SKM-1 treated with dmso at 0.1 percent for 144 hours (cell line): ENCODE results near the gene SCG2.

ENCODE experiments used
- DNase-seq: peaks from one replicate; lab custom pipeline; 2025; ENCODE audit not compliant: unreplicated experiment; lab: John Stamatoyannopoulos, UW

The SCG2 gene, protein sequence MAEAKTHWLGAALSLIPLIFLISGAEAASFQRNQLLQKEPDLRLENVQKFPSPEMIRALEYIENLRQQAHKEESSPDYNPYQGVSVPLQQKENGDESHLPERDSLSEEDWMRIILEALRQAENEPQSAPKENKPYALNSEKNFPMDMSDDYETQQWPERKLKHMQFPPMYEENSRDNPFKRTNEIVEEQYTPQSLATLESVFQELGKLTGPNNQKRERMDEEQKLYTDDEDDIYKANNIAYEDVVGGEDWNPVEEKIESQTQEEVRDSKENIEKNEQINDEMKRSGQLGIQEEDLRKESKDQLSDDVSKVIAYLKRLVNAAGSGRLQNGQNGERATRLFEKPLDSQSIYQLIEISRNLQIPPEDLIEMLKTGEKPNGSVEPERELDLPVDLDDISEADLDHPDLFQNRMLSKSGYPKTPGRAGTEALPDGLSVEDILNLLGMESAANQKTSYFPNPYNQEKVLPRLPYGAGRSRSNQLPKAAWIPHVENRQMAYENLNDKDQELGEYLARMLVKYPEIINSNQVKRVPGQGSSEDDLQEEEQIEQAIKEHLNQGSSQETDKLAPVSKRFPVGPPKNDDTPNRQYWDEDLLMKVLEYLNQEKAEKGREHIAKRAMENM

GRCh38 chr2:223601932-223602666 is at the start of gene SCG2:
Gene SCG2 (minus strand): TSS chr2:223602361. CDS start chr2:223599282, 3,079 bp downstream.
- DNase-seq = peak; percentile 19

DNA sequence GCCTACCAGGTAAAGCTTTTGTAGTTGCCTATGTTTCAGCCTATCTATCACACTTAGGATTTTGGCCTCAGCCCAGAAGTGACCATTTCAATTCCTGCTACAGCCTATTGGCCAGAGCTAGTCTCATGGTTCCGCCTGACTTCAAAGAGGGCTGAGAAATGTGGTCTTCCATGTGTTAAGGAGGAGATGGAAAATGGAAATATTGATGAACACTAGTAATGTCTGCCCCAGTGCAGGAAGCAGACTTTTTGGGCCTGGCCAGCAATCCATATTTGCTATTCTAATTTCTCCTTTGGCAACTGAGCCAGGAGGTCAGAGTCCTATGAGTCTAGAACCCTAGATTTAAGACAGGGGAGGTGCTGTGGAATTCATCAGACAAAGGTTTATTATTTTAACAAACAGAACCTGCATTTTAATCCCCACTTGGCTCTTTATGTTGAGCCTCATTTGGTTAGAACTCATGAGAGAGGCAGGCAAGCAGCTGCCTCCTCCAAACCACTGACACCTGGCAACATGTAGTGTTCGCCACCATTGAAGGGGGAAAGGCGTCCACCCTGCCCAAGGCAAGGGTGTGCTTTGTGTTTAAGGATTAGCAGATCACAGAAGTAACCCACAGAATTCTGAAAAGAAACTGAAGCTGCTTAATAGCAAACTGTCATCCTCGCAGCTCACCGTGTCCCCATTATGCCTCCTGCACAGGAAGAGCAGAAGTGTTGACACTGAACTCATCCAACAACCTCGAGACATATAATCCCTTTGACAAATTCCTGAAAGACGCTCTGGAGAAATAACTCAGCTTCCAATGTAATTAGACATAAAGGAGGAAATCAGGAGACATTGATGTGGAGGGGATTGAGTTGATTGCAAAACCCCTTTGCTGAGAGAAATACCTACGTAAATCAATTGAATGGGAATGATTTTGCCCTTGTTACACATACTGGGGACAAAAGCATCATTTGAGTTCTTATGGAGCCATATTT is 47.7 kb upstream of the SCG2 start:
- no peak for DNase-seq

DNA sequence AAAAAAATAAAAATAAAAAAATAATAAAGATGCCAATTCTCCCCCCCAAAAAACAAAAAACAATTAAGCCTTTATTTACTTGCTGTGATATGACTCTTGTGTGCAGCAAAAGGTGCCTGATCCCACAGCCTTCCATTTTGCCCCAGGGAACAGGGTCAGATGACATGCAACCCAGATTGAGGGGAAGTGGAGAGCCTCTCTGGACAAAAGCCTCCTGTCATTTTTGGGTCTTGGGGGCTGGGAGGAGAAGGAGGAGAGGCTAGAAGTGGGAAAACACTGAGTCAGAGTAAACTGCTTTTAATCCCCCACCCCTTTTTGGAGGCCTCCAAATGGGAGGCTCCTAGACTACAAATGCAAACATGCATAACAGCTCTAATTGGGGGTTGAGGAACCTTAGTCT is 46.6 kb upstream of the SCG2 start:
- DNase-seq = no peak

DNA sequence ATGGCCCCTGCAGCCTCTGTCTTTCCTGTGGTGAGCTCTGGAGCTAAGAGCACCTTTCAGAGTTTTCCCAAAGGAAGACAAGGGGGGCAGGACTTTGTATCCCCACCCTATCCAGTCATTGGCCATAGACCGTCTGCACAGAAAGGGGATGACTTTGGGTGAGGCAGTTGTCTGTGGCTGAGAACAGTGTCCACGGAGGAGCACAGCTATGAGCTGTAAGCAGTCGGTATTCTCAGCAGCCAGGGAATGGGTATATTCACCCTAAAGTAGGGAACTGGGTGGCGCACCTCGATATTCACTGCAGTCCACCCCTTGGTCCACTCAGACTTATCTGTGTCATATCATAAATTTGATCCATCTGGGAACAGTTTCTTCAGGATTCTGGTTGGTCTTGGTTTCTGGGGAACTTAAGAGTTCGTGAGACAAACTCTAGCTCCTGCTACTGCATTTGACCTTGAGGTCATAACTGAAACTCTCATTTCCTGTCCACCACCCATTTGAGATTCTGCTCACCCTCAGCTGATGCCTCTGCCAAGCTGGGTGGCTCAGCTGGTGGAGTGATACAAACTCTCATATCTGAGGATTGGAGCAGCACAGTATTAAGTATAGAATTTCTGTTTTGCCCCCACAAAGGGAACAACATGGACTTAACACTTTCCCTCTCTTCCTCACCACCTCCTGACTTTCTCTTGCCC is 45.2 kb upstream of the SCG2 start:
- DNase-seq = no peak

- no peak for DNase-seq
Observed at GRCh38 chr2:223644136-223644535, 42.0 kb upstream of the SCG2 start.

DNA sequence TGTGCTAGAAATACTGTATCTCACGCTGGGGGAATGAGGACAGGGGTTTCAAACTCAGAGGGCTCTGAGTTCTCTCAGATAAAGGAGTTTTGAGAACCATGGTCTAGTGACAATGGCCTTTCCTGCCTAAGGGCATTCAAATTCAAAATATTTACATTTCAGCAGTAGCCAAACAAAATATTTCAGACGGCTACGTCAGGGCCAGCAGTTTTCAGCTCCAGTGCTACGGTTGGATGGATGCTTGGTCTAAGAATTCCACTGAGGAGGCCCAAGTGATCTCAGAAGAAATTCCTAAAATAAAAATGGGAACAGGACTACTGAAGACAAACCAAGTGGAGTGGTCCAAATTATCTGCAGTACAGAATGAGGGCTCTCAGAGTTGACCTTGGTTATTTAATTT is 41.1 kb upstream of the SCG2 start:
- DNase-seq = no peak

GRCh38 chr2:223642506-223642905 is 40.3 kb upstream of the SCG2 start:
- DNase-seq = peak; percentile 24

- DNase-seq = no peak
Observed at GRCh38 chr2:223641082-223641481, 38.9 kb upstream of the SCG2 start.

DNA sequence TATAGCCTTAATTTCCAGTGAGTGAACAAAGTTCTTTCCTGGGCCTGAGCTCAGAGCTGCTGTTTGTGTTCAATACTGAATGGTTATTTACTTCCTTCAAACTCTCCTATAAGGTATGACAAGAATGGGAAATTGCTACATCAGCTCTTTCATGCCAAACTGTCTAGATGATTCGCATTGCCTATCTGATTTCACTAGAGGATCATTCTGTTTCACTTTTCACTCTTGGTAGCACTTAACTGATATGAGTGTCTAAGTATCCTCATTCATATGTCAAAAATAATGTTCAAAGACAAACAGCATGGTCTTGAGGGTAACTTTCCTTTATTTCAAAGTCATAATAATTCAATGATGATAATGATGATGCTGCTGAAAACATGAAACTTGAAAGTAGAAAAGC is 32.9 kb upstream of the SCG2 start:
- DNase-seq = no peak

- no peak for DNase-seq
Observed at GRCh38 chr2:223634238-223634637, 32.1 kb upstream of the SCG2 start.

- DNase-seq = no peak
Observed at GRCh38 chr2:223633656-223634055, 31.5 kb upstream of the SCG2 start.

DNA sequence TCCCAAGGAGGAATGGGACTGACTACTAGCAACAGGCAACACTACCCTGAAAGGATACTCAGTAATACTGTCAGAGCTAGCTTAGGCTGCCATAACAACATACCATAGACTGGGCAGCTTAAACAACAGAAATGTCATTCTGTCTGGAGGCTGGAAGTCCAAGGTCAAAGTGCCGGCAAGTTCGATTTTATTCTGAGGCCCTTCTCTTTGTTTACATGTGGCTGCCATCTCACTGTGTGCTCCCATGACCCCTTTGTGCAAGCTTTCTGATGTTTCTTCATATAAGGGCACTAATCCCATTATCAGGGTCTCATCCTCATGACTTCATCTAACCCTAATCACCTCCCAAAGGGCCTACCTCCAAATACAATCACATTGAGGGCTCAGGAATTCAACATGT is 30.7 kb upstream of the SCG2 start:
- DNase-seq = no peak

DNA sequence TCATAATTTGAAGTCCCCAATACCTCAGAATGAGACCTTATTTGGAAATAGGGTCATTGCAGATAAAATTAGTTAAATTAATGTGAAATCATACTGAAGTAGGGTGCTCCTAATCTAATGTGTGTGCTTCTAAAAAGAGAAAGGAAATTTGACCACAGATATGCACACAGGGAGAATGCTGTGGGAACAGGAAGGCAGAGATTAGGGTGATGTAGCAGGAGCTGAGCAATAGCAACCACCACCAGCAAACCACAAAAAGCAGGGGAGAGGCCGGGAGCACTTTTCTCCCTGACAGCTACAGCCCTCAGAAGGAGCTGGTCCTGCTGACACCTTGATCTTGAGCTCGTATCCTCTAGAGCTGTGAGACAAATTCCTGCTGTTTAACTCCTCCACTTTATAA is 24.6 kb upstream of the SCG2 start:
- no peak for DNase-seq

DNA sequence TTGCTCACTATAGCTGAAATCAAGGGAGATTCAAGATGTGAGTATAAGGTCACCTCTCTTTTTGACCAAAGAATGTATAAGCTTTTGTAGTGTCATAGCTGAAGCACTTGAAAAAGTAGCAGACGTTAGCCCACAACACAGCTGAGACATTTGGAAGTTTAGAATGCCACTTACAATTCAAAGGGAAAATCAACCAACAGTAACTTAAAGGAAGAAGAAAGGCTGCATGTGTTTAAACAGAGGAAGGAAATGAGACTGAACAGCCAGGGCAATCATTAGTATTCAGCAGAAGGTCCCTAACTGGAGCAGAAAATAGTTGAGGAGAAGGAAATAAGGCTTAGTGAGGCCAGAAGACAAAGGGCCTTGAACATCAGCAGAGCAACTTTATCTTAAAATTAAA is 23.5 kb upstream of the SCG2 start:
- no peak for DNase-seq

GRCh38 chr2:223621901-223622300 is 19.7 kb upstream of the SCG2 start:
- no peak for DNase-seq

DNA sequence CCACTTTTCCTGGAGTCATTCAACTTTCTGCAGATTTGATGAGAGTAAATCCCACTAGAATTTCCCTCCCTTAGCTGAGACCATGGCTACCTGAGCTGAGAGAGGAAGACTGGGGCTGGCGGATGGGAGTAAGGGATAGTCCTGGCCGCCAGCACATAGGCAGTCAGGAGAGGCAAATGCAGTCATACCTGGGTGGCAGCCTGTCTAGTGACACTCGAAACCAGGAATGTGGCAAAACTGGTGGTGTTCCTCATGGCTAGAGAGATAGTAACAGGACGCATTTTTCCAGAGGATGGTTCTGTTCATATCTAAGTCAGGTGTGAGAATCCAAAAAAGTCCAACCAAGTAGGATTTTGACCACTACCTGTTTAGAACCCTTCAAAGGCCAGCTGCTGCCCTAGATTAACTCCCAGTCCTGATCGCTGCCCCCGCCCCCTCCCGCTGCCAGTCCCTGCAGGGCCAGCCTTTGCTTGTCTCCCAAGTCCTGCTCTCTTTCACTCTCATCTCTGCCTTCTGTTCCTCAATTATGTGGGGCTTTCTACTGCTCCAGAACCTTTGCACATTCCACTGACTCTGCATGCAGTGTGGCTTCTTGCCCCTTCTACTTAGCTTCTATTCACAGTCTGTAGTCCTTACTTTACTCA is 17.4 kb upstream of the SCG2 start:
- no peak for DNase-seq

DNA sequence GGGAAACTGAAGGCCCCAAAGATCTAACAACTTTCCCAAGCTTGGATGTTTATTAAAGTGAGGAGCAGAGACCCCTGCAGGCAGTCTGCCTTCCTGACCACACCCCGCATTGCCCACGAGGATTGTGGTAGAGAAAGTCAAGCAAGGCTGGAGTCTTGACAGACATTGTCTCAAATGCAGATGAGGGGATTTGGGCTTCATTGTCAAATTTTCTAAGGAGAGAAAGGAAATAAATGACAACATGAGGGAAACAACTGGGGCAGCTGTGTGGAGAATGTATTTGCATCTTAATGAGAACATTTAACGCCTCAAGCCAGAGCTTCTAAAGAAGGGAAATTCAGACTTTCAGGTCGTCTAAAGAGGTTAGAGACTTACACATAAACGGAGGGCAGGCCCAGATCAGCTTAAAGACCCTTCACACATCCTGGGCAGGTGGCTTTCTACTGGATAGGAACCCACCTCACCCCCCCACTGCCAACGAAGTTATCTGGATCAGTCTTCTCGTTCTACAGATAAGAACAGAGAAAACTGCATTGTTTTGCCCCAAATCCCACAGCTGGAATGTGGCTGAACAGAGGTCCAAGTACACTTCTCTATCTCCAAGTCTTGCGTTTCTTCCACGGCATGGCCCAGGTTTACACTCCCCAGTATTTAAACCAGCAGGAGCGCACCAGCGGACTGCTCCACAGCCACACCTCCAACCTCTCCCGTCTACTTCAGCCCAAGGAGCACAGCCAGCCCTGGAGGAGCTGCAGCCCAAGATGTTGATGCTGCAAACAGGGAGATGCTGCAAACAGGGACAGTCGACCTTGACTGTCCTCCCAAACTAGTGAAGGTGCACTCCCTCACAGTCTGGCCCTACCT is 16.2 kb upstream of the SCG2 start:
- no peak for DNase-seq

- no peak for DNase-seq
Observed at GRCh38 chr2:223614534-223614933, 12.4 kb upstream of the SCG2 start.
